ENCODE measurements around the gene MTRFR.
A peak's percentile ranks its signal among the peaks of the same experiment; 100 is the strongest.

Gene MTRFR

DNA sequence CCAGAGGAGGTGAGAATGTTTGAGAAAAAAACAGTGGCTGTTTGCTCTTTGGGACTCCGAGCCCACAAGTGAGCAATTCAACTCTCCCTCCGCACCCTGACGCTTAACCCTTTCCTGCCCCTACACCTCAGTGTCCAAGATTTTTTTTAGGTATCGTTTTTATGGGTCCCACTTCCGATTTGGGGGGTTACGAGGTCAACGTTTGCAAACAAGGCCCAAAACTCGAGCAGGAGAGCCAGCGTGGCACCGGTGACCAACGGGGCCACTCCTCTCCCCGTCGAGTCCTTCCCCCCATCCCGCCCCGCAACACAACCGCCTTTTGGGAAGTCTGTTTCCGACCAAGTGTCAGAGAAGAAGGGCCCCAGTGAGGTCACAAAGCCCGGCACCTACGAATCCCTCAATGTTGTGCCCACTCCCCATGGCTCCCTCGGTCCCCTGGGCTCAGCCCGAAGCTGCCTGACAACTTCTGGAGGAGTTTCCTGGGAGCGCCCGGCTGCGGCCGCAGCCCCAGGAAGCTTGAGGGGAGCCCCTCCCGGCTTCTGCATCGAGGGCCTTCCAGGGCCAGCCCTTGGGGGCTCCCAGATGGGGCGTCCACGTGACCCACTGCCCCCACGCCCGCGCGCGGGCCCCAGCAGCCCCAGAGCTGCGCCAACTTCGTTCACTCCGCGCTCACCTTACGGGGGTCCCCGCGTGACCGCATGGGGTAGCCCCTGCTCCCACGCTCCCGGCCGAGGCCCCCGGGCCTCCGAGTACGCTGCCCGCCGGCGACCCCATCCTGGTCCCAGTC, 37.2 kb downstream of the MTRFR start:
- DNase-seq (ENCODE audit: low spot score) = no peak

DNA sequence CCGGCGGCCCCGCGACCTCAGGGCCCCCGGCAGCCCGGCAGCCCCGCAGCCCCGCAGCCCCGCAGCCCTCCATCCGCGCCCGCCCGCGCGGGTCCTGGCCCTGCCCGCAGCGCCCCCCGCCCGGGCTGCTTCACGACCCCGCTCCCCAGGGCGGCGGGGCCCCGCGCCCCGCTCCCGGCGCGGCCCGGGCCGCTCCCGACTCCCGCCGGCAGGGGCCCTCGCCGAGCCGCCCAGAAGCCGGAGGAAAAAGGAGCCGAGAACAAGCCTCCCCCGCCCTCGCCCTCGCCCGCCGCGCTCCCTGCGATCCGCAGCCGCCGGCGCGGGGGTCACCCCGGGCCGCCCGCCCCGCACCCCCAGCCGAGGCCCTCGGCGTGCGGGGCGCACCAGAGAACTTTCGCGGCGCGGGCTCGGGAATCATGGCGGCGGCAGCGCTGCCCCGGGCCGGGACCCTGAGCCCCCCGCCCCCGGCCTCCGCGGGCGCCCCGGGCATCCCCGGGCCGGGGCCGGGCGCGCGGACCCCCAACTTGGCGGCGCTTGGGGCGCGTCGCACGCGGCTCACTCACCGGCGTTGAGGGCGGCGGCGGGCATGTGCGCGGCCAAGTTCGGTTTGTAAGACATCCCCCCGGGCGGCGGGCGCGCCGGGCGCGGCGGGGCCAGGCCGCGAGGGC, 37.9 kb downstream of the MTRFR start:
- DNase-seq (ENCODE audit: low spot score) = peak; percentile 85

DNA sequence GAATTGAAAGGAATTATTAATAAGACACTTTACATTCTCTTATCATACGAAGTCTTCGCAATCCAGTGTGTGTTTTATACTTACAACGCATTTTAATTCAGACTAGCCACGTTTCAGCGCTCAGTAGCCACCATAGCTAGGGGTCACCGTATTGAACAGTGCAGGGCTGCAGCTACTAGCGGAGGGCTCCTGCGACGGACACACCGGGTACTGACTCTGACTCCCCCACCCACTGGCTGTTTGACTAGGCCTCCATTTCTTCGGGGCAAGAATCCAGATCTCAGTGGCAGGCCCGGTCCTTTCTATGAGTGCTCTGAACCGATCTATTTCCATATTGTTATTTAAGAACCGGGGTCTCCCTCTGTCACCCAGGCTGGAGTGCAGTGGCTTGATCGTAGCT, 39.9 kb downstream of the MTRFR start:
- DNase-seq (ENCODE audit: low spot score) = no peak

DNA sequence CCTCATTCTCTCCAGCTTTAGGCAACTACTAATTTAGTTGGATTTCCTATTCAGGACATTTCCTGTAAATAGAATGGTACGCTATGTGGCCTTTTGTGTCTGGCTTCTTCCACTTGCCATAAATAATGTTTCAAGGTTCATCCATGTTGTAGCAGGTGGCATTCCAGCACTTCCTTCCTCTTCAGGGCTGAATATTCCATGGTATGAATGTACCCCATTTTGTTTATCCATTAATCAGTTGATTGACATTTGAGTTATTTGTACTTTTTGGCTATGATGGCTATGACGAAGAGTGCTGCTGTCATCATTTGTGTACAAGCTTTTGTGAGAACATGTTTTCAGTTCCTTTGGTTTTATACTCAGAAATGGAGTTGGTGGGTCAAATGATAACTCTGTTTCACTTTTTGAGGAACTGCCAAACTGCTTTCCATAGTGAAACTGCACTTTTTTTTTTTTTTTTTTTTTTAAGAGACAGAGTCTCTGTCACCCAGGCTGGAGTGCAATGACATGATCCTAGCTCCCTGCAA, 44.9 kb downstream of the MTRFR start:
- peak; percentile 46 for DNase-seq (ENCODE audit: low spot score)

DNA sequence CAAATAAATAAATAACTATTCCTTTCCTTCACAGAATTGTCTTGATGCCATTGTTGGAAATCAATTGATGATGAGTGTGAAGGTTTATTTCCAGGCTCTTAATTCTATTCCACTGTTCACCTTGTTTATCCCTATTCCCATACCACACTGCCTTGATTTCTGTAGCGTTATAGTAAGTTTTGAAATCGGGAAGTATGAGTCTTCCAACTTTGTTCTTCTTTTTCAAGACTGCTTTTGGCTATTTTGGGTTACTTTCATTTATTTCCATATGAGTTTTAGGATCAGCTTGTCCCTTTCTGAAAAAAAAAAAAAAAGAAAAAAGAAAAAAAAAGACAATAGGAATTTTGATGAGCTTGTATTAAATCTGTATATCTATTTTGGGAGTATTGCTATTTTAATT, 47.7 kb downstream of the MTRFR start:
- DNase-seq (ENCODE audit: low spot score) = no peak

DNA sequence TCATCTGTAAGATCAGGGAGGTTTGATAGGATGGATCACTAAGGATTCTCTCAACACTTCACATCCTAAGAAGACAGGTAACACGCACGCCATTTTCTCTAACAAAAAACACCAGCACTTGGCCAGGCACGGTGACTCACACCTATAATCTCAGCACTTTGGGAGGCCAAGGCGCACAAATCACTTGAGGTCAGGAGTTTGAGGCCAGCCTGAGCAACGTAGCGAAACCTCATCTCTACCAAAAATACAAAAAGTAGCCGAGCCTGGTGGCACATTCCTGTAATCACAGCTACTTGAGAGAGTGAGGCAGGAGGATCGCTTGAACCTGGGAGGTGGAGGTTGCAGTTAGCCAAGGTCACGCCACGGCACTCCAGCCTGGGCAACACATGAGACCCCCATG, 48.9 kb downstream of the MTRFR start:
- no peak for DNase-seq (ENCODE audit: low spot score)

DNA sequence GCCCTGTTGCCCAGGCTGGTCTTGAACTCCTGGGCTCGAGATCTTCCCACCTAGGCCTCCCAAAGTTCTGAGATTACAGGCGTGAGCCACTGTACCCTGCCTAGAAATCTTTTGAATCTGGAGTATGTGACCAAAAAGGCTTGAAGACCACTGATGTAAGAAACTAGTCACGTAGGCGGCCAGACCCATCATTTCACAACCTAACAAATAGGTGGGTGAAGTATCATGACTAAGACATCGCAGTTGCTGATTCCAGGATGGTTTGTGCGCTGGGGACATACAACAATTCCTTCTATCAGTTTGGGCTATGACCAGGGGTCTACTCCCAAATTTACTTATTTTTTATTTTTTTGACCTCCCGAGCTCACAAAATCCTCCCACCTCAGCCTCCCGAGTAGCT, 50.2 kb downstream of the MTRFR start:
- no peak for DNase-seq (ENCODE audit: low spot score)

DNA sequence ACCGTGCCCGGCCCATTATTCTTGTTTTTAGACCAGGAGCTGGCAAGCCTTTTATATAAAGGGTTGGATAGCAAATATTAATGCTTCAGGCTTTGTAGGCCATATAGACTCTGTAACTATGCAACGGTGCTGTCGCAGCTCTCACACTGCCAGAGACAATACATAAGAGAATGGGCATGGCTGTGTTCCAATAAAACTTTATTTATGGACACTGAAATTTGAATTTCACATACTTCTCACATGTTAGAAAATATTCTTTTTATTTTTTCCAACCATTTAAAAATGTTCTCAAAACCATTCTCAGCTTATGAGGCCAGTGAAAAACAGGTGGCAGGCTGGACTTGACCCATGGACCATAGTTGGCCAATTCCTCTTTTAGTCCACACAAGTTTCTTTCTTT, 51.4 kb downstream of the MTRFR start:
- no peak for DNase-seq (ENCODE audit: low spot score)

DNA sequence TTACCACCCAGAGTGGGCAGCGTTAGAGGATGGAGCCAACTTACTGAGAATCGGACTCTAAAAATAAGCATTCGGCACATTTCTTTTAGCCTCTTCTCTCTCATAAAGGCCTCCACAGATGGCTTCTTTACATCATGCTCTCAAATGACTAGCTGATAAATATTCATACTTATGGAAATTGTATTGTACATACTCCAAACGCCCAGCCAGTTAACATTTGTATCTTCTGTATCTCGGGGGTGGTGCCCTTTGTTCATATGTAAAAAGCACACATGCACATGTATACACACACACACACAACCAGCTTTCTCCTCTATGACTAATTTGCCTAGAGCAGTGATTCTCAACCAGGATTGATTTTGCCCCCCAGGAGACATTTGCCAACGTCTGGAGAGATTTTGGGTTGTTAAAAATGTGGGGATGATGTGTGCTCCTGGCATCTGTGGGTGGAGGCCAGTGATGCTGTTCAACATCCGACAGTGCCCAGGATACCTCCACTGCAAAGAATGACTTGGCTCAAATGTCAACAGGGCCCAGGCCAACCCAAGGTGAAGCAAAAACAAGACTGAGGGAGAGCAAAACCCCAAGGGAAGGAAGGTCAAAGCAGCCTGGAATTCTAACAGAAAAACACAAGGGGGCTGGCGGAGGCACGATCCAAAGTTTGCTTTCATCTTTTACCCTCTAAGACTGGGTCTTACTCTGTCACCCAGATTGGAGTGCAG, 53.6 kb downstream of the MTRFR start:
- no peak for DNase-seq (ENCODE audit: low spot score)

DNA sequence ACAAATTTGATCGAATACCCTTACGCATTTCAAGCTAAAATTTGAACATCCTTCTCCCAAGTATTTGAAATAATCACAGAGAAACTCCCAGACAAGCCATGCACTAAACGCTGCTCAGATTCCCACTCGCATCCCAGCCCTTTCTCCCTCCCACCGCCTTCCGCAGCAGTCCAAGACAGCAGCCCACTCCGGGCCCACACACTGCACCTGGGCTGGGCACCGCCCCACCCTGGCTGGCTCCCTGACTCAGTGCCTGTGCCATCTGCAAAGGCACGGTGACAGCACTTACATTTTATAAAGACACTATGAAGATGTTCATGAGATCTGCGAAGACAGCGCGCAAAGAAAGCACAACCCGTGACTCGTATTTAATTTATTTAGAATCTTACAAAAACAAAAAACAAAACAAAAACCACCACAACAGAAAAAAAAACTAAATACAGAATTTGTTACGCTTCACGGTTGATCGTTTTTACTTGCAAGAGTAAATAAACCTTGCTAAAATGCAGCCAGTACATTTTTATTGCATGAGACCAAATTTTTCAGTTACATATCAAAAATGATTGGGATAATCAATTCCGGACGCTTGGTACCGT, 55.6 kb downstream of the MTRFR start:
- DNase-seq (ENCODE audit: low spot score) = no peak

DNA sequence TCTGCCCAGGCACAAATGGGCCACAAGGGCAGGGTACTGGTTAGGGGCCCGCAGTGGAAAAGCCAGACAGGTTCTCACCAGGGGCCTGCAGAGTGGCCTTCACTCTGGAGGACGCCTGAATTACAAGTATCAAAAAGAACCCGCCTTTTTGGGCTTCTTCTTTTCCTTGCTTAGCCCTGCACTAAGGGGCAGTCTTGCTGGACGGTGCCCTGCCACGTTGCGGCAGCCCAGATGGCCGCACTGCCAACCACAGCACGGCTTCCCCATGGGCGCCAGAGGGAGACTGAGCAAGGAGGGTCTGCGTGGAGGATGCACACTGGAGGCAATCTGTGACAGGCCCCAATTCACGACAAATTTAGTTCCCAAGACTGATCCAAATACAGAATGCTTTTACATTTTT, 56.7 kb downstream of the MTRFR start:
- DNase-seq (ENCODE audit: low spot score) = no peak

DNA sequence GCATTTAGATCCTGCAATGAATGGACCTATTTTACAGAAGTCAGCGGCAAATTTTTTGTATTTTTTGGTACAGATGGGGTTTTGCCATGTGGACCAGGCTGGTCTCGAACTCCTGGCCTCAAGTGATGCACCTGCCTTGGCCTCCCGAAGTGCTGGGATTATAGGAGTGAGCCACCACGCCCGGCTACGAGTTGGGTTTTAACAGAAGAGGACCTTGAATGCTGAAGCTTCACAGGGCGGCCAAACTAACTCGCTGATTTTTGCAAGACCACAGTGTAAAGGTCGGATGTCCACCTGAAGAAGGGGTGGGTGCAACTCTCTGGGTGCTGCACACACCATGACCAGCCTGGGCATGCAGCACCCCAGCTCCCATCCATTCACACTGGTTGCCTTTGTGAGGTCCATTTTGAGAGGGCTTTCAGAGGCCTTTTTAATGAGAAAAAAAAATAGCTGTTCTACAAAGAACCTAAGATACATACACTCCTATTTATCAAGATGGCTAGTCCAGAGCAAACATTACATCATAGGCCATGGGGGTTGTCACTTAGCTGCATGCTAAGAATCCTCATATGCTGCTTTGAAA, 60.0 kb downstream of the MTRFR start:
- no peak for DNase-seq (ENCODE audit: low spot score)

DNA sequence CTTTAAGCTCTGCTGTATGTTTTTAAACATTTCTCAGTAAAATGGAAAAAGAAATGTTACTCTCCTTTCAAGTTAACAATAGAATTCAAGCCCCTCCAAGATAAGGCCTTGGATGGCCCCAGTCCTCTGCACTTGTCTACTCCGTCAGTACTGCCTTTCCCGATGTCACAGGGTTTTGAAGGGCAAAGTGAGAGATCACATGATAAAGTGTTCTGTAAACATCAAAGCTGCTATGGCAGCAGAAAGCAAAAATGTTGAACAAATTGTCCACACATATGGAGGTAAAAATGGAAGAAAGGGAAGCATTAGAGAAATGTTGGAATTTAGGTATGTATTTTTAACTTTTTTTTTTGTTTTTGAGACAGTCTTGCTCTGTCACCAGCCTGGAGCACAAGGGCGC, 71.9 kb downstream of the MTRFR start:
- no peak for DNase-seq (ENCODE audit: low spot score)

DNA sequence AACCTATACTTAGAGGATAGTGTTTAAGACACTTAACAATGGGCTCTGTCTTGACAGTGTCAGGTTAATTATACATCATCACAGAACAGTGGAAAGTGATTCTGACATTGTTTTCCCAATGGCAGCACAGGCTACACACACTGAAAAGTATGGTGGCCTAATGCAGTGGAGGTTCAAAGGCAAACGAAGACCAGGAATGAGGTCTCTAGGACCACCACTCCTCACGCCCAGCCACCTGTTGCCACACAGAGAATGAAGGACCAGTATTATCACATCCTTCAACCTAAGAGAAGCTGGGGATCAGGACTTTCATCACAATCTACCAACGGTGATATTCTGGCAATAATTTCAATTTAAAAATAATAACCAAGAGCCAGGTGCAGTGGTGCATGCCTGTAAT, 73.0 kb downstream of the MTRFR start:
- DNase-seq (ENCODE audit: low spot score) = no peak
